Hematopoietic multipotent progenitor cell treated with erythropoietin and hydrocortisone succinate and interleukin-3 and kit ligand, for 8 days (in vitro differentiated cells): ENCODE results near the gene G6PC3.
"Not testable (repeated sequence)": the region's sequence is repeated elsewhere in the genome, so short reads cannot be mapped to it uniquely, and the experiment has no call there.

Source experiments
- DNase-seq: peaks from one replicate; pipeline ENCODE4 v3.0.0-alpha.2; 2015

G6PC3 gene

GRCh38 chr17:44084921-44085320, 14.4 kb downstream of the G6PC3 start:
- DNase-seq, result no peak

DNA sequence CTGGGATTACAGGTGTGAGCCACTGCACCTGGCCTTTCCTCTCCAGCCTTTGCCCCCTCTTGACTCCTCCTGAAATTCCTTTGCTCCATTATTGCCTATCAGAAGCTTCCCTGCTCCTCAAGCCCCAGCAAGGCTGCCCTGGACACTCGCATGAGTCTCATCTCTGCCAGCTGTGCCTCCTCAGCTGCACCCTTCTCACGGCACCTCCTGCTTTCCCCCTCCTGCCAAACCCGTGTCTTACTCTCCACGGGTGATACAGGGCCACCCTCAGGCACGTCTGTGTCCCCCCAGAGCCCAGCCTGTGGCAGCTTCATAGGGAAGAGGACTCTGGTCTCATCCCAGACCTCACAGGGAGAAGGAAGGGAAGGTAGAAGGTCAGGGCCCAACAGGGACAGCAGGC, 15.4 kb downstream of the G6PC3 start:
- no peak for DNase-seq

DNA sequence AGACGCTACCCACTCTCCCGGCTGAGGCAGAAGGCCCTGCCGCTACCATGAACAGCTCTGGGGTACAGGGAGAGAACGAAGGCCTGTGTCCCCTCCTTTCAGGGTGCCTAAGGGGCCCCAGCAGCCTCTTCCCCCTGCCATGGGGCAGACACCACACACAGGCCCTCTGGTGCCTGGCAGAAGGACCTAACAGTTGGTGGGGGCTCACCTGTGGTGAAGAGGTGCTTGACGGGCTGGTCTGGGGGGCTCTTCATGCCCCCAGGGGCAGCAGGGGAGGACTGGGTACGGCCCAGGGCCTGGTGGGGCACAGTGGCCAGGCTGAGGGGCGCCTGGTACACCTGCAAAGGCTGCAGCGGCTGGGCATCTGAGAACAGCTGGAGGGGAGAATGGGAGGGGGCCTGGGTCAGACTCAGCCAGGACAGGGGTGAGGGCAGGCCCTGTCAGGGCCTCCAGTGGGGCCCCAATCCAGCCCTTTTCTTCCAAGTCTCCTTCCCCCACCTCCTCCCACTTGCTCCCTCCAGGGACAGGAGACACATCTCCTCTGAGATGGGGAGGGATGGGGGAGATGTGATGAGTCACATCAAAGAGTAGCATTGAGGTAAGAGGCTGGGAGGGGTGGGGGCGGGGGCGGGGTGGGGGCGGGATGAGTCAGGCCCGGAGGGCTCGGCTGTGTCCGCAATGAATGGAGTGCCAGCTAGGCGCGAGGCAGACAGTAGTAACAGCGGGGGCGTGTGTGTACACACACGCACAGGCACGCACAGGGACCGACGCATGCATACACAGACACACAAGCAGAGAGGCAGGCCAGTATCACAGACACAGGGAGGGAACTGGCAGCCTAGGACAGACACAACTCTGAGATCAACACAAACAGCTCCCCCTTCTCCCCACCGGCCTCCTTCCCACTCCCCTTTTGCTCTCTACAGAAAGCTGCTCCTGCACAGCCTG, 16.1 kb downstream of the G6PC3 start:
- peak; percentile 63 for DNase-seq

DNA sequence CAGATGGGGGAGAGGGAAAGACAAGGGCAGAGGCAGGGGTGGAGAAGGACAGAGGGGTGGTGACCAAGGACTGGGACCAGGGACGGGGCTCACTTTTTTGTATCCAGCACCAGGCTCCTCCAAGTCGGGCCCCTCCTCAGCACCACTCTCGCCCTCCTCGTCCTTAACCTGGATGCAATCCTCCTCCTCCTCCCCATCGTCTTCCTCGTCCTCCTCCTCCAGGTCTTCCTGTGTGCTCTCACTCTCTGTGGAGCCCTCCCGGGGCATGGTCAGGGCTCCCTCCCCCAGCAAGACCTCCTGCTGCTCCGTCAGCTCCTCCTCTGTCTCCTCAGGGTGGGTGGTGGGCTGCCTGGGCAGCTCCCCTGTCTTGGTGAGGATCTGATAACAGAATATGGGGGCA, 16.8 kb downstream of the G6PC3 start:
- DNase-seq, result no peak

- DNase-seq, result no peak
Observed at GRCh38 chr17:44088254-44088653, 17.7 kb downstream of the G6PC3 start.

- DNase-seq, result no peak
Observed at GRCh38 chr17:44091200-44091997, 20.9 kb downstream of the G6PC3 start.

GRCh38 chr17:44092051-44092450, 21.5 kb downstream of the G6PC3 start:
- no peak for DNase-seq

DNA sequence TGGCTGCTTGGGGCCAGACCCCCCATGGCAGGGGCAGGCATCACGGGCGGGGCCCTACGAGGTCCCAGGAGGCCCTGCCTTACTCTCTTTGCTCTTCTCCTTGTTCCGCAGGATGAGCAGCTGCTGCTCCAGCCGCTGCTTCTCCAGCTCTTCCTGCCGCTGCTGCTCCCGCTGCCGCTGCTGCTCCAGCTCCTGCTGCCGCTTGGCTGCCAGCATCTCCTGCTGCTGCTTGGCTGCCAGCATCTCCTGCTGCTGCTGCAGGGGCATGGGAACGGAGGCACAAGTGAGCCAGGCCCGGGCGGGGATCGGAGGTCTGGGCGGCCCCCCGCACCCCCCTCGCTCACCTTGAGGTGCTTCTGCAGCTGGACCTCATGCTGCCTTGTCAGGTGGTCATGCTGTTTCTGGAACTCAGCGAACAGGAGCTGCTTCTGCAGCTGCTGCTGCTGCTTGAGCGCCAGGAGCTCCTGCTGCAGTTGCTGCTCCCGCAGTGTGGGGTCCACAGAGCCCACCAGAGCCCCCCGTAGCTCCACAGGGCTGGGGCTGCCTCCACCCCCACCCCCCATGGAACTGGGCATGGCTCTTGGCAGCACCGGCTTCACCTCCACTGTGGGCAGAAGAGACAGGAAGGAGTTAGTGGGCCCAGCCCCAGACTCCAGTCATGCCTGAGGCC, 22.8 kb downstream of the G6PC3 start:
- DNase-seq, result no peak

GRCh38 chr17:44094701-44095387, 24.3 kb downstream of the G6PC3 start:
- no peak for DNase-seq

DNA sequence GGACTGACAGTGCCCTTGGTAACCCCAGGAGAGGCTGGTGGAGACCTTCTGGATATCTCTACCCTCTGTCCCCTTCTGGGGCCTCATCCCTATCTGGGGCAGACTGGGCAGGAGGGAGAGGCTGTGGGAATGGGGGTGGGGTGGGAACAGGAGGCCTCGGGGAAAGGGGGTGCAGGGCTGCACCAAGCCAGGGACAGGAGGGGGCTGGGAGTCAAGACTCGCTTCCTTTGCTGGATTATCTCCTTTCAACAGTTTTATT, 24.8 kb downstream of the G6PC3 start:
- DNase-seq, result no peak

DNA sequence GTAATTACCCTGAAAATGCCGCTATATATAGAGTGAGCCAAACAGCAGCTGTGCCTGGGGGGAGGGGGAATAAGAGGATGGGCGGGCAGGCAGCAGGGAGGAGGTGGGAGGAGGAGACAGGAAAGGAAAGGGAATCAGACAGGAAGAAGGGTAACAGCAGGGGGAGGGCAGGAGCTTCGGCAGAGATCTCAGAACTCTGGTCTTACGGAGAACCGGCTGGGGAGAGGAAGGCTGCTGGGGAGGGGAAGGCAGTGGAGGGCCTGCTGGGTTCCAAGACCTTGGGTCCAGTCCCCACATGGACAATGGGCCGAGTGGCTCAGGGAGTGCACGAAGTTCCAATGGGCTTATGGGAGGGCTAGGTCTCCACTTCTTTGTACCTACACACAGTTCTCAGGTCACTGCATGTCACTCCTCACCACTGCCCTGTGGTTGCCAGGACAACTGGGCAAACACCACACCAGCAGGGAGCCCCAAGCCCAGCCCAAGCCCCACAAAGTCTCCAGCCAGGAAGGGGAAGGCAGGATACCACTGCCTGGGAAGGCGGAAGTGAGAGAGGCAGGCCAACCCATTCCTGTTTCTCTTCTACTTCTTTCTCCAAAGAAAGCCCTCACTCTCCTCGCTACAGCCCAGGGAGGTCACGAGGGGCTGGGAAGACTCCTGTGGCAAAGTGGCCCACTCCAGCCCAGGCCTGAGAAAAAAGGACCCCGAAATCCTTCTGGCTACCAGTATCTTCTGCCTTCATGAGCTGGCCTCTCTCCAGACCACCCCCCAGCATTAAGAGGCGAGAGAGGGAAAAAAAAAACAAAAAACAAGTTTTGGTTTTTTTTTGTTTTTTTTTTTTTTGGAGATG, 25.3 kb downstream of the G6PC3 start:
- DNase-seq, result peak; percentile 70

DNA sequence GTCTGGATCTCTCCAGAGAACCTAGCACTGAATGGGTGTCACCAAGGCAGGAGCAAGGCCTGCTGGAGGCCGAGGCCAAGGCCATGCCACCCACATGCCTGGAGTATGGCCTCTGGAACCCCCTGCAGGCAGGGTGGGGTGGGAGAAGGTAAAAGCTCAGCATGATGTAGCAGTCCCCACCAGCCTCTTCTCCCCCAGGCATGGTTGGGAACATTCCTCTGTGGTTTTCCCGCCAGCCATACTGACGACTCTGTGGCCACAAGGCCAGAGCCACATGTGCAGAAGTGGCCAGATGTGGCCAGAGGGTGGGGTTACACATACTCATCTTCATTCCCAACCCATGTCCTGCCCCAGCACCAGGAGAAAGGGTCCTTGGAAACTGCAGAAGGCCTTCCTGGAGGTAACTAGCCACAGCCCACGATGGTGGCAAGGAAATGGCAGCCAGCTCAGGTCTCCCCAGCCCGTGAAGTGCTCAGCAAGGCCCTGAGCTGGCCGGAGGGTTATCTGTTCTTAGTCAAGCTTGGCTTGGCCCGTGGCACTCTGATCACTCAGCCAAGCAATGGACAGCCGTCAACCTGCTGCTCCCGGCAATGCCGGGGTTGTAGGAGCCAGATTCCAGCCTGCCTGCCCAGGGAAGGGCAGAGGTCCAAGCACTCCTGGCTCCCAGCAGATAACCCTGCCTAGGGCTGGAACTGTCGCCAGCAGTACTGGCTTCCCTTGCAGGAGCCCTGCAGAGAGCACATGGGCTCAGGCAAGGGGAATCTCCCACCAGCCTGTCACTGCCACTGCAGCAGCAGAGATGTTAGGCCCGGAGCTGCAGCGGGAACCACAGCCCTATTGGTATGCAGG, 26.8 kb downstream of the G6PC3 start:
- DNase-seq, result no peak

- not testable (repeated sequence) for DNase-seq
Observed at GRCh38 chr17:44101858-44102257, 31.3 kb downstream of the G6PC3 start.

DNA sequence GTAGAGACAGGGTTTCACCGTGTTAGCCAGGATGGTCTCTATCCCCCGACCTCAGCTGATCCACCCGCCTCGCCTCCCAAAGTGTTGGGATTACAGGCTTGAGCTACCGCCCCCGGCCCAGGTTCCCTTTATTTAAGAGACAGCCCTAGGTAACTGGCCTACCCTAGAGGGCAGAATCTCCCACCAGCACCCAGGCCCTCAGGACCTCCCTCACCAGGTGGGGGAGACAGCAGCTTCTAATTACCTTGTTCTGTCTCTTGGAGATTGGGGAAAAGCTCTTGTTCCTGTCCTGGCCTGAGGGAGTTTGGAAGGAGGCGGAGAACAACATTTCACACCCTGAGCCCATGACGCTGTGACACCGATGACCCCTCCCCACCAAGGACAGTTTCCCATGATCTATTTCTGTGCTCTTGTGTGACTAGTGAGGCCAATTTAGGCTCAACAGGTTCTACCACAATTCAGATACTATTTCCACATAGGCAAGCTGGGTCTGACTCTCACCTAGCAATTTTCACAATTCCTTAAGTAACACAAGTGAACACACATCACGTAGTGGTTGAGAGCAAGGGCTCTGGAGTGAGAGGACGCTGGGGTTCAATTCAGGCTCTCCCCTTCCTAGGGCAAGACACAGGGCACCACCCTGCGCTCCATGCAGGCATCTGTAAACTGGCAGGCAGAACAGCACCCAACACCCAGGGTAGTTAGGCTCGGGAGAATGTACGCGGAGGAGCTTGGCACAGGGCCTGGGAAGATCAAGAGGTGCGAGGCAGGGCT, 32.5 kb downstream of the G6PC3 start:
- no peak for DNase-seq

DNA sequence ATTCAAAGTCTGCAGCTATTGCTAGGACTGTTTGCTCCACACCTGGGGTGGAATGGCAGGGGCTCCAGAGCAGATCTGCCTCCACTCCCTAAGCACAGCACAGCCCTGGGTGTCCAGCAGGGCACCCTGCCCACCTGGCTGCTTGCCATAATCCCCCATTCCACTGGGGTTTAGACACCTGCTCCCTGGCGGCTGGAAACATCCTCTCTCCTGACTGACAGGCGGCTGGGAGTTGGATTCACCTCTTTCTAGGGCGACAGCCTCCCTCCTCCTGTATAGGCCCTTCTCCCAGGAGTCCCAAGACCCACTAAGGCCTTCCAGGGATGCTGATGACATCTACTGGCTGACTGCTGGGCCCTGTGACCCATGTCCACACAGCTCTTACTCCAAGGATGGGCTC, 34.9 kb downstream of the G6PC3 start:
- no peak for DNase-seq

GRCh38 chr17:44105941-44106340, 35.4 kb downstream of the G6PC3 start:
- DNase-seq, result no peak

GRCh38 chr17:44106801-44107200, 36.3 kb downstream of the G6PC3 start:
- DNase-seq, result no peak

DNA sequence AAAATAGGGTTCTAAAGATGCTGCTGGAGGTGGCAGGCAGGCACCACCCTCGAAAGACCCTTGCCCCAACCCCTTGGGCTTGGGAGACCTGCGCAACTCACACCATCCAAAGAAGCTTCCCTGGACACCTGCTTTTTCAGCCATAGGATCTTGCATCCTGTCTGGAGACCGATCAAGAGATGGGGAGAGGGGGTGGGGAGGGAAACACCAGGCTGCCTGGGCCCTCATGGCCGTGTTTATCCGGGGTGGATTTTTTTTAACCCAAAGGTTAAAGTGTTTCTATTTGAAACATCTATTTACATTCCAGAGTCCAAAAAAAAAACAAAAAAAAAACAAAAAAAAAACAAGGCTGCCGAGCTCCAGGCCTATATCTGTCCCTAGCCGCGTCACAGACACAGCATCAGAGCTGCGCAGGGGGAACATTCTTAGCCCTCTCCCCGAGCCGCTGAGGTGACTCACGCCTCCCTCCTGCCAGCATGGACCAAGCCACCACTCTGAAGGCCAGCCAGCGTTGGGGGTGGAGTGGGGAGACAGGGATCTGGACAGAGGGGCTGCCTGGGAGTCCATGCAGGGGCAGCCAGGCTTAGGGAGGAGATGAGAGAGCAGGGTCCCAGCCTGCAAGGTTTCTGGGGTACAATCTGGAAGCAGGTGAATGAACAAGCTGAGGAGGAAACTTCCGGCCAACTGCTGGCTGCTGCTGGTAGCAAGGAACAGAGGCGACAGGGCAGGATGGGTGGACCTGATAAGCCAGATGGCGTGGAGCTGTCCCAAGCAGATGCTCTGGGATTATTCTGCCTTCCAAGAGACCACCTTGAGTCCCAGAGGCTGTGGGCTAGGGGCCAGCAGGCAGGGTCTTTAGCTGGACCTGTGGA, 38.1 kb downstream of the G6PC3 start:
- DNase-seq, result no peak

GRCh38 chr17:44109312-44109630, 38.7 kb downstream of the G6PC3 start:
- DNase-seq, result no peak
